ENCODE data around the gene MIA2.

GRCh38 chr14:39268393-39268792 lies 34.7 kb downstream of the MIA2 start:
- TF ChIP-seq EZH2 (IDR thresholded peaks at IDR 0.05; ENCODE audit: low read depth) (no peak), CTCF (conservative IDR thresholded peaks at IDR 0.05) (no peak)
